GM18870 (cell line): ENCODE measurements around the gene PPP1R13B.
"Not testable (repeated sequence)": the region's sequence is repeated elsewhere in the genome, so short reads cannot be mapped to it uniquely, and the experiment has no call there.

Source experiments
- ATAC-seq: cut with Tn5 transposase; IDR thresholded peaks from one replicate; pipeline ENCODE4 v1.9.1; 2021; ENCODE audit warnings: moderate library complexity; ENCODE audit not compliant: unreplicated experiment

The PPP1R13B gene

DNA sequence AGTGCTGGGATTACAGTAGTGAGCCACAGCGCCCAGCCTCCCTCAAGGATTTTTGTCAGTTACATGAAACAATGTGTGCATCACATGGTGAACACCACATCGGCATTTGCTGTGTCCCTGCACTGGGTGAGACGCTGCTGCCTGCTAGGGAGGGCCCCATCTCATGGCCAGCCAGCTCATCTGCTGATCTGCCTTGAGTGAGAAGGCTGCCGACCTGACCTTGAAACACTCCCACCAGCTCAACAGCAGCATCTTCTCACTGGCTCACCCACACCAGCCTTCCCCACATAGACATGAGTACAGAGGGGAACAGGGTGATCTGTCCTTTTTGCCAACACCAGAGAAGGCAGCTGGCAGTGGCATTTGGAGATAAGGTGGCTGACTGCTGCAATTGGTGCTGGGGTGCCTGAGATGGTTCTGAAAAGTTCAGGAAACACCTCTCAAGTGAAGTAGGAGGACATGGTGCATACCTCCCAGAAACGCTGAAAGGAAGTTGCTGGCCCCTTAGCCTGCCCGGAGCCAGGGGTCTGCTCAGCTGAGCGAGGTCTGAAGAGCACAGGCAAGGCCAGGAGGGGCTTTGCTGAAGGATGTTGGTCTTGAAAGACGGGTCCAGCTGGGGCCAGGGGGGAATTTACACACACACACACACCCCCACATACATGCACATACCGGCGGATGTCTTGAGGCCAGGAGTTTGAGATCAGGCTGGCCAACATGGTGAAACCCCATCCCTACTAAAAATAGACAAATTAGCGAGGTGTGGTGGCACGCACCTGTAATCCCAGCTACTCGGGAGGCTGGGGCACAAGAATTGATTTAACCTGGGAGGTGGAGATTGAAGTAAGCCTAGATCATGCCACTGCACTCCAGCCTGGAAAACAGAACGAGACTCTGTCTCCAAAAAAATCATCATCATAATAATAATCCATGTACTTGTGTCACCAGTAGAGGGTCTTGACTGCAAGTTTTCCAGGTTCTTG, 14.3 kb upstream of the PPP1R13B start:
- ATAC-seq: no peak

GRCh38 chr14:103859416-103860202, 12.2 kb upstream of the PPP1R13B start:
- no peak for ATAC-seq

DNA sequence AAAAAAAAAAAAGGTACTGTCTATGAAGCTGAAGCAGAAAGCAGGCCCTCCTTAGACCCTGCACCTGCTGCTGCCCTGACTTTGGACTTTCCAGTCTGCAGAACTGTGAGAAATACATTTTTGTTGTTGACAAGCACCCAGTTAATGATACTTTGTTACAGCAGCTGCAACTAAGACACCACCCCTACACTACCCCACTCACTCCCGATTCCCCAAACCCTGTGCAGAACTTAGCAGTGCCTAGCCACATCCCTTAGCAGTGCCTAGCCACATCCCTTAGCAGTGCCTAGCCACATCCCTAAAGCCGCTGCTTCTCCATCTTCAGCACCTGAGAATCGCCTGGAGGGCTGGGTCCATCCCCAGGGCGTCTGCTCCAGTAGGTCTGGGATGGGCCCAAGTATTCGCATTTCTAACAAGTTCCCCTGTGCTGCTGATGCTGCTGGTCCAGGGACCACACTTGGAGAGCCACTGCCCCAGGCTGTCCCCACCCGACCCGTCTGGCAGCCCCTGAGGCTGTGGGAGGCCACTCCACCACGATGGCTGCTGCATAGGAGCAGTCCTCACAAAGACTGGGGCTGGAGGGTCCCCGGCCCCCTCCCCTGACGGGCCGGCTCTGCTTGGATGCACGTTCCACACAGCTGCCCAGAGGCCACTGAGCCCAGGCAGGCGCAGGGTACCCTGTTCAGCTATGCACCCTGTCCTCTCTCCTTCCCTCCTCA, 10.8 kb upstream of the PPP1R13B start:
- no peak for ATAC-seq

DNA sequence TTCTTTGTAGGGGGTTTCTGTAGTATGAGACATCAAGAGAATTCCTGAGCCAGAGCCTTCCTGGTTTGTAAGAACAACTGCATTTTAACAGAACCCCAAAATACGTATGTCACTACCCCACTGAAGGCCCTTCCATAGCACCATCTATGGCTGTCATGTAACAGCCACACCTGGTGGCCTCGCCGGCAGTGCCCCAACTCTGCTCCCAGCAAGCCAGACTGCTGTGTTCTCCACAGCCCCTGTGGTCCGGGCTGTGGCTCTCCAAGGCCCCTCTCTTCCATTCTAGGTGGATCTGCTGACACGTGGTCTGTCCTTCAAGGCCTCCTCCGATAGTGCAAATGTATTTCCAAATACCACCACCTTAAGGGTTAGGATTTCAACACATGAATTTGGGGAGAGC, 9.9 kb upstream of the PPP1R13B start:
- ATAC-seq: no peak

DNA sequence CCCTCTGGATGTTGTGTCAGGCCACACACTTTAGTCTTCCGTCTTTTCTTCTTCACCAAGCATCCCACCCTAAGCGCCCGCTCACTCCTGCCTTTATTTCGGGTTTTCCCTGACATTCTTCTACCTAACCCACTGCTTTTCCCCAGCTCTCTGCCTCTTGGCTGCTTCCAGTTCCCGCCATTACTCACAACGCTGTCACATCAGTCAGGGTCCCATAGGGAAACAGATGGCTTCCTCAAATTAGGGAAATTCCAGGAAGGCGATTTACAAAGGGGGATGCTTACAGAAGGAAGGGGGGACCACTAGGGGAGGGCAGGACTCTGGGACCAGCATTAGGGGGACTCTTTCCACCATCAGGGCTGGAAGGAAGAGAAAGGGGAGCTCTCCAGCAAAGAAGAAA, 9.2 kb upstream of the PPP1R13B start:
- ATAC-seq: no peak

DNA sequence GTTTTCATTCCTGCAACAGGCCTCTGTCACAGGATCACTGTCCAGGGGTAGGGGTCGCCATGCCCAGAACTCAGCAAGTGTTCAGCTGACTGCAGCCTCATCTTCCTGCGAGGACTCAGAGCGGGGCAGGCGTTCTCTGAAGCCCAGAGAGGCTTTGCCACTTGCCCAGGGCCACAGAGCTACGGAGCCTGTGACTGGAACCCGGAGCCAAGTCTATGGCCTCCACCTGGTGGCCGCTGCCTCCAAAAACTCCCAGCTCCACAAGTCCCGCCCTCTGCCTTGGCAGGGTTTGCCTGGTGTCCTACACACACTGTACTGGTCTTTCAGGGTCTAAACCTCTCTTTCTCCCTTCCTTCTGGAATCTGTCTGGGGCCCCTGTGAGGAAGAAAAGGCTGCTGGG, 8.7 kb upstream of the PPP1R13B start:
- ATAC-seq: no peak

DNA sequence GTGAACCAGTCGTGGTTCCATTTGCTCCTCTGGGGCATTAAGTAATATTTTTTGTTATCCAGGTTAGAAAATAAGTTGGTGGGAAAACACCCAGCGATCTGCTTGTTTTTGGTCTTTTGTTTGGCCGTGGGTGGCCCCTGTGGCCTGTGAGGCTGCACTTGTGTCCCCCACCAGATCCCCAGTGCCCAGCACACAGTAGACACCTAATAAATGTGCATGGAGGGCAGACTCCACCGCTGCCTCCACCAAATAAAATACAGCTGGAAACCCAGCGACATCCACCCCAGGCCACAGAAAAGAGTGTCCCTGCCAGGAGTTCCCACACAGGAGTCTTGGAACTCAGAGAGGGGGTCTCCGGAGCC, 8.3 kb upstream of the PPP1R13B start:
- ATAC-seq: no peak

- ATAC-seq: no peak
These were observed 7.7 kb upstream of the PPP1R13B start for GRCh38 chr14:103854822-103855733.

GRCh38 chr14:103854017-103854808, 6.8 kb upstream of the PPP1R13B start:
- no peak for ATAC-seq

DNA sequence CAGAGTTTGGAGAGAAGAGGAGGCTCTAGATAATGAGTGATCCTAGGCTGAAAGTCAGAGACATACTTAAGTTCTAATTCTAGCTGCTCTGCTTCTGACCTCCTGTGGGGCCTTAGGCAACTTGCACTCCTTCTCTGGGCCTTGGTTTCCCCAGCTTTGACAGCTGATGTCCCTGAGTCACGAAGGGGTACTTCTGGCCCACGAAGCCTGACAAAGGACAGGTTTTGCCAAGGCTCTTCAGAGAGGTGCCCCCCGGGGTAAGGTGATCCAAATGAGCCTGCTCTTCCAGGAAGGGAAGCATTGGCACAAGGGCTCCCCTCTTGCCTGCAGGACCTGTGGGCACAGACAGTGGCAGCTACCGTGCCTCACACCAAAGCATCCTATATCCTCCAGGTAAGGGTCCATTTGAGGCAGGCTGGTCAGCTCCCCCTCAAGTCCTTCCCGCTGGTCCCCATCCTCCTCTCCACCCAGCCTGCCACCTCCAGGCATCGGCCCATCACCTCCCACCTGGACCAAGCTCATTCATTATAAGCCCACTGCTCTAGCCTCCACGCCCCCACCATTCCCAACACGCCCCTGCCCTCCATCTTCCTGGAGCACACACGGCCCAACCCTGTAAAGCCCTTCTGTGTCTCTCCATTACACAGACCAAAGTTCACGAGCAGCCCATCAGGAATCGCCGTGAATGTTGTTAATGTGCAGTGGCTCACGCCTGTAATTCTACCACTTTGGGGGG, 1.9 kb upstream of the PPP1R13B start:
- no peak for ATAC-seq

- ATAC-seq: no peak
These were observed 1.1 kb upstream of the PPP1R13B start for GRCh38 chr14:103848175-103849077.

- ATAC-seq: no peak
These were observed 578 bp downstream of the PPP1R13B start for GRCh38 chr14:103846543-103847450.

GRCh38 chr14:103846097-103846496, 1.3 kb downstream of the PPP1R13B start:
- ATAC-seq: no peak

DNA sequence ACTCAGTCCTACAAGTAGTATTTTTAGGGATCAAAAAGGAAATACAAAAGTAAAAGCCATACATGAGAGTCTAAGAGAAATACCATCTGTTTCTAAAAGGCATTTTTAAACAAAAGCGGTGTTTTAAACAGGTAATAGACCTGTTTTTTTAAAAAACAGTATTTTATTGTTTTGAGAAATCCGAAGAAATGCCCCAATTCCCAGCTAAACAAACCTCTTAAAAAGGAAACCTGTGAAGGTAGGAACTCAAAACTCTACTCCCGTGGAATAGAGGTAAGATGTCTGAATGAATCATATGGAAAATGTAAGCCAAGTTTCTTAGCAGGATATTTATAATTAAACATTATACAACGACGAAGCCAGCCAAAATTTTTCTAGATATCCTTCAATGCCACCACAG, 2.0 kb downstream of the PPP1R13B start:
- no peak for ATAC-seq

DNA sequence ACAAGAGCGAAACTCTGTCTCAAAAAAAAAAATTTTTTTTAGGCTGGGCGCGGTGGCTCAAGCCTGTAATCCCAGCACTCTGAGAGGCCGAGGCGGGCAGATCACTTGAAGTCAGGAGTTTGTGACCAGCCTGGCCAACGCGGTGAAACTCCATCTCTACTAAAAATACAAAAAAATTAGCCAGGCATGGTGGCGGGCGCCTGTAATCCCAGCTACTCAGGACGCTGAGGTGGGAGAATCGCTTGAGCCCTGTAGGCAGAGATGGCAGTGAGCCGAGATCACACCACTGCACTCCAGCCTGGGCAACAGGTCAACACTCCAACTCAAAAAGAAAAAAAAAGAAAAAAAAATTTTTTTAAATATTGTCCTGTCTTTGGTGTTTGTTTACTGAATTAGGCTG, 6.1 kb downstream of the PPP1R13B start:
- ATAC-seq: not testable (repeated sequence)

- no peak for ATAC-seq
These were observed 7.4 kb downstream of the PPP1R13B start for GRCh38 chr14:103840014-103840413.

GRCh38 chr14:103839579-103839978, 7.8 kb downstream of the PPP1R13B start:
- ATAC-seq: no peak
